22Rv1 (cell line): ENCODE results near the gene RPEL1.
A peak's percentile ranks its signal among the peaks of the same experiment; 100 is the strongest.

Source experiments
- ZFX ChIP-seq: fragments of 450-650 bp; IDR thresholded peaks from 2 replicates; pipeline ENCODE4 v1.6.1; 2017; ENCODE audit warnings: antibody characterized with exemption, borderline replicate concordance
- TF ChIP-seq, protein P1 (sequence below): fragments of 450-650 bp; IDR thresholded peaks from 2 replicates; pipeline ENCODE4 v1.5.1; 2017; ENCODE audit warnings: mild to moderate bottlenecking

DNA sequence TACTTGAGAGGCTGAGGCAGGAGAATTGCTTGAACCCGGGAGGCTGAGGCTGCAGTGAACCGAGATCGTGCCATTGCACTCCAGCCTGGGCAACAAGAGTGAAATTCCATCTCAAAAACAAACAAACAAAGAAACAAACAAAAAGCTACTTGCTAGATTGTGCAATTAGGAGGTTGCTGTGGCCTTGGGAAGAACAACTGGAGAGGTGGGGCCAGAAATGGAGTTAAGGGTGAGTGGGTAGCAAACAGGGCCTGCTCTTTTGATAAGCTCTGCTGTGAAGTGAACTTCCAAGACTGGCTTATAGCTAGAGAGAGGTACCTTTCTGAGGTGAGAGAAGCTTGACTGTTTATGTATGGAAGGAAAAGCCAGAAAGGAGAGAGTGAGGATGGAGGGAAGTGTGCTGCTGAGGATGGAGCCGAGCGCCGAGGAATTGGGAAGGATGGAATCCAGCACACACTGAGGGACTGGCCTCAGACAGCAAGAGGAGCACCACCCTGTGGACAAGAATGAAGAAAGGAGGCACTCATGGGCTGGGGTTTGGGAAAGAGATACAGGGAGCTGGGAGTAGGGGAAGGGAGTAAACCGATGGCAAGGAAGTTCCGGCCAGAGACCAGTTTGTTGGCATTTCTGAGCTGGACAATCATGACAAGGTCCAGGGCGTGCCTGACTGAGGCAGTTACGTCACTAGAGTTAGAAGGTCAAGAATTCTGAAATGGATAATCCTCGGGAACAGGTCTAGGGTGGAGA, 7.0 kb upstream of the RPEL1 start:
- TF ChIP-seq, protein P1, sequence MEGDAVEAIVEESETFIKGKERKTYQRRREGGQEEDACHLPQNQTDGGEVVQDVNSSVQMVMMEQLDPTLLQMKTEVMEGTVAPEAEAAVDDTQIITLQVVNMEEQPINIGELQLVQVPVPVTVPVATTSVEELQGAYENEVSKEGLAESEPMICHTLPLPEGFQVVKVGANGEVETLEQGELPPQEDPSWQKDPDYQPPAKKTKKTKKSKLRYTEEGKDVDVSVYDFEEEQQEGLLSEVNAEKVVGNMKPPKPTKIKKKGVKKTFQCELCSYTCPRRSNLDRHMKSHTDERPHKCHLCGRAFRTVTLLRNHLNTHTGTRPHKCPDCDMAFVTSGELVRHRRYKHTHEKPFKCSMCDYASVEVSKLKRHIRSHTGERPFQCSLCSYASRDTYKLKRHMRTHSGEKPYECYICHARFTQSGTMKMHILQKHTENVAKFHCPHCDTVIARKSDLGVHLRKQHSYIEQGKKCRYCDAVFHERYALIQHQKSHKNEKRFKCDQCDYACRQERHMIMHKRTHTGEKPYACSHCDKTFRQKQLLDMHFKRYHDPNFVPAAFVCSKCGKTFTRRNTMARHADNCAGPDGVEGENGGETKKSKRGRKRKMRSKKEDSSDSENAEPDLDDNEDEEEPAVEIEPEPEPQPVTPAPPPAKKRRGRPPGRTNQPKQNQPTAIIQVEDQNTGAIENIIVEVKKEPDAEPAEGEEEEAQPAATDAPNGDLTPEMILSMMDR: peak; percentile 1; the same call in 1 of the 2 replicates
- TF ChIP-seq ZFX: no peak
